COLO829 (cell line): Measurements from ENCODE around the gene PKP2.
A peak's percentile ranks its signal among the peaks of the same experiment; 100 is the strongest.

Experiments
- DNase-seq: peaks from one replicate; pipeline ENCODE4 v3.0.0; 2012; ENCODE audit warnings: low spot score

PKP2 gene

GRCh38 chr12:32755051-32755653 lies 141.4 kb downstream of the PKP2 start:
- peak; percentile 40 for DNase-seq

GRCh38 chr12:32754111-32754510 lies 142.5 kb downstream of the PKP2 start:
- DNase-seq: no peak

GRCh38 chr12:32753605-32754004 lies 143.0 kb downstream of the PKP2 start:
- DNase-seq: no peak

GRCh38 chr12:32743264-32743663 lies 153.3 kb downstream of the PKP2 start:
- DNase-seq: no peak

DNA sequence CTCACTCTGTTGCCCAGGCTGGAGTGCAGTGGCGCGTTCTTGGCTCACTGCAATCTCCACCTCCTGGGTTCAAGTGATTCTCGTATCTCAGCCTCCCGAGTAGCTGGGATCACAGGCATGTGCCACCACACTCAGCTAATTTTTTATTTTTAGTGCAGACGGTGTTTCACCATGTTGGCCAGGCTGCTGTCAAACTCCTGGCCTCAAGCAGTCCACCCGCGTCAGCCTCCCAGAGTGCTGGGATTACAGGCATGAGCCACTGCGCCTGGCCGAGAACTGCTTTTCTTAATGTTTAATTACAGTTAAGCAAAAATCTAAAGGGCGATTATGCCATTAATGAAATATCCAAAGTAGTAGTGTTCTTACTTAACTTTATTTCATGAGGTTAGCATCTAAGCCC lies 154.4 kb downstream of the PKP2 start:
- no peak for DNase-seq
